GM23338 (cell line): ENCODE measurements around the gene CORO7. TPM values are rescaled to one million over a fixed set of nuclear protein-coding genes. Genes with fewer than 3 reads are reported as not detected.

Experiments used
- ATAC-seq: fragments of 200-7000 bp; cut with Tn5 transposase; 3 replicates; pipeline ENCODE4 v1.9.1; 2020
- DNase-seq: peaks from one replicate; pipeline ENCODE4 v3.0.0-alpha.2; 2015; ENCODE audit warnings: low spot score
- H2AFZ ChIP-seq: fragments of 200-600 bp; sonication (generic); 2 replicates; pipeline ENCODE4 v1.8.0; 2016; ENCODE audit warnings: antibody characterized with exemption, mild to moderate bottlenecking, moderate library complexity
- H3F3A ChIP-seq: fragments of 200-600 bp; sonication (generic); replicated peaks from 2 replicates; pipeline ENCODE4 v1.8.0; 2017; ENCODE audit warnings: antibody characterized with exemption, mixed run types, low read depth
- H3K27ac ChIP-seq: fragments of 200-600 bp; sonication (generic); 2 replicates; pipeline ENCODE4 v1.6.1; 2016; ENCODE audit warnings: low read depth
- H3K27me3 ChIP-seq: fragments of 200-600 bp; sonication (generic); 2 replicates; pipeline ENCODE4 v1.8.0; 2016; ENCODE audit warnings: mild to moderate bottlenecking, mixed run types, moderate library complexity; ENCODE audit not compliant: insufficient read depth
- H3K36me3 ChIP-seq: fragments of 200-600 bp; sonication (generic); 2 replicates; pipeline ENCODE4 v1.8.0; 2016; ENCODE audit warnings: mild to moderate bottlenecking; ENCODE audit not compliant: insufficient read depth
- H3K4me1 ChIP-seq: fragments of 200-600 bp; sonication (generic); 2 replicates; pipeline ENCODE4 v1.8.0; 2016; ENCODE audit warnings: mild to moderate bottlenecking, moderate library complexity; ENCODE audit not compliant: insufficient read depth
- H3K4me2 ChIP-seq: fragments of 200-600 bp; sonication (generic); 2 replicates; pipeline ENCODE4 v1.7.1; 2017; ENCODE audit warnings: mixed run types
- H3K4me3 ChIP-seq: fragments of 200-600 bp; sonication (generic); 2 replicates; pipeline ENCODE4 v1.6.1; 2016; ENCODE audit warnings: mixed run types
- H3K79me2 ChIP-seq: fragments of 200-600 bp; sonication (generic); replicated peaks from 2 replicates; pipeline ENCODE4 v1.8.0; 2017; ENCODE audit warnings: mild to moderate bottlenecking; ENCODE audit not compliant: insufficient read depth
- H3K9me2 ChIP-seq: fragments of 200-600 bp; sonication (generic); 2 replicates; pipeline ENCODE4 v1.8.0; 2017; ENCODE audit not compliant: insufficient read depth
- H4K20me1 ChIP-seq: fragments of 200-600 bp; sonication (generic); replicated peaks from 2 replicates; pipeline ENCODE4 v1.8.0; 2017; ENCODE audit warnings: mild to moderate bottlenecking; ENCODE audit not compliant: insufficient read depth
- H3K27ac Mint-ChIP-seq: 2 replicates; pipeline ENCODE4 v1.8.0; 2020; ENCODE audit warnings: inconsistent platforms, mild to moderate bottlenecking, moderate library complexity, mixed read lengths
- H3K27me3 Mint-ChIP-seq: 3 replicates; pipeline ENCODE4 v1.8.0; 2022; ENCODE audit warnings: low read depth, mild to moderate bottlenecking, moderate library complexity, mixed read lengths, inconsistent platforms; ENCODE audit not compliant: insufficient read depth, poor library complexity
- H3K36me3 Mint-ChIP-seq: 3 replicates; pipeline ENCODE4 v1.8.0; 2021; ENCODE audit warnings: low read depth, mild to moderate bottlenecking, inconsistent platforms, moderate library complexity, mixed read lengths
- H3K4me1 Mint-ChIP-seq: 3 replicates; pipeline ENCODE4 v1.8.0; 2020; ENCODE audit warnings: mild to moderate bottlenecking, inconsistent platforms, mixed read lengths
- H3K4me3 Mint-ChIP-seq: 3 replicates; pipeline ENCODE4 v1.8.0; 2021; ENCODE audit warnings: moderate library complexity, mild to moderate bottlenecking, inconsistent platforms, mixed read lengths
- H3K9me3 Mint-ChIP-seq: 3 replicates; pipeline ENCODE4 v1.8.0; 2020; ENCODE audit warnings: moderate library complexity, mild to moderate bottlenecking, inconsistent platforms, mixed read lengths
- CREB1 ChIP-seq: fragments of 250-450 bp; sonication (Bioruptor Pico); IDR thresholded peaks from 2 replicates; pipeline ENCODE4 v1.5.0; 2020; ENCODE audit warnings: low read depth, mild to moderate bottlenecking, moderate library complexity
- ETS1 ChIP-seq: IDR thresholded peaks from 2 replicates; pipeline ENCODE4 v1.6.1; 2016; ENCODE audit warnings: antibody characterized with exemption
- EZH2 ChIP-seq: fragments of 200-600 bp; sonication (generic); IDR thresholded peaks from one replicate; pipeline ENCODE4 v1.8.0; 2017; ENCODE audit warnings: antibody characterized with exemption, mild to moderate bottlenecking, low read depth; ENCODE audit not compliant: unreplicated experiment
- JUNB ChIP-seq: IDR thresholded peaks from one replicate; pipeline ENCODE4 v1.6.1; 2016; ENCODE audit warnings: antibody characterized with exemption; ENCODE audit not compliant: unreplicated experiment
- NANOG ChIP-seq: IDR thresholded peaks from 2 replicates; pipeline ENCODE4 v1.6.1; 2016; ENCODE audit warnings: antibody characterized with exemption, borderline replicate concordance
- POLR2AphosphoS5 ChIP-seq: IDR thresholded peaks from 2 replicates; pipeline ENCODE4 v1.6.1; 2016; ENCODE audit warnings: antibody characterized with exemption, low read depth
- STAT1 ChIP-seq: IDR thresholded peaks from one replicate; pipeline ENCODE4 v1.6.1; 2016; ENCODE audit warnings: antibody characterized with exemption; ENCODE audit not compliant: unreplicated experiment
- ZNF114 ChIP-seq: fragments of 250-450 bp; sonication (Bioruptor Pico); IDR thresholded peaks from 2 replicates; pipeline ENCODE4 v1.5.0; 2020; ENCODE audit warnings: mild to moderate bottlenecking, moderate library complexity
- ZNF331 ChIP-seq: fragments of 250-450 bp; sonication (Bioruptor Pico); IDR thresholded peaks from 2 replicates; pipeline ENCODE4 v1.5.0; 2020; ENCODE audit warnings: low read depth, mild to moderate bottlenecking, moderate library complexity
- polyA plus RNA-seq: library from polyadenylated mRNA; unstranded; fragments of >200 nt; fragmentation: Nextera tagmentation; extraction: Ambion mirVana; gene quantifications from 2 replicates; pipeline ENCODE4 v1.2.1, GENCODE V29; 2016
- total RNA-seq: library from RNA; depleted of rRNA; stranded (reverse); fragments of >200 nt; shearing (Covaris generic); gene quantifications from 2 replicates; pipeline ENCODE4 v1.2.3, GENCODE V29; 2014
- TF ChIP-seq, protein P1 (sequence below), 2 experiments: fragments of 200-600 bp in 1 of 2; sonication (generic) in 1 of 2; conservative IDR thresholded peaks; 2 replicates each; pipeline versions ENCODE4 v1.5.1 to v1.6.1; 2016 to 2017; ENCODE audit warnings: antibody characterized with exemption in 2 of 2, low read depth in 2 of 2, mild to moderate bottlenecking in 2 of 2, moderate library complexity in 1 of 2
- TF ChIP-seq, protein P2 (sequence below): IDR thresholded peaks from one replicate; pipeline ENCODE4 v1.6.1; 2018; ENCODE audit warnings: antibody characterized with exemption; ENCODE audit not compliant: unreplicated experiment

The CORO7 gene
- total and polyA plus RNA-seq, 2 experiments from 2014 or later = 14.2 to 46.4 TPM

- no peak overlapping the region for H2AFZ ChIP-seq
- Mint-ChIP-seq H3K4me1 (peaks cover 45% of the 10 kb centered on the region), H3K27me3 (peaks cover 21% of the 10 kb centered on the region), H3K36me3 (no peaks in the 10 kb centered on the region; the same call in 2 of the 3 replicates), H3K4me3 (peak overlapping the region; percentile 49; the same call in 2 of the 3 replicates), H3K27ac (peak overlapping the region; percentile 96), H3K9me3 (no peaks in the 10 kb centered on the region)
- peak overlapping the region; percentile 100 for H3K27ac ChIP-seq
- H3K27me3 ChIP-seq = no peaks in the 10 kb centered on the region
- peaks cover 34% of the 10 kb centered on the region for H3F3A ChIP-seq
- H3K4me3 ChIP-seq = peak overlapping the region; percentile 45
- H3K36me3 ChIP-seq = no peaks in the 10 kb centered on the region
- peak overlapping the region; percentile 78 for H3K4me2 ChIP-seq
- TF ChIP-seq ETS1 (peak; percentile 28; the same call in 1 of the 2 replicates), STAT1 (no peak)
- ATAC-seq = peak; percentile 48
- peak; percentile 82 for DNase-seq
- no peaks in the 10 kb centered on the region for H4K20me1 ChIP-seq
- no peaks in the 10 kb centered on the region for H3K79me2 ChIP-seq
- no peaks in the 10 kb centered on the region for H3K9me2 ChIP-seq
- peaks cover 43% of the 10 kb centered on the region for H3K4me1 ChIP-seq
Measured at GRCh38 chr16:4391631-4392381, 24.6 kb downstream of the CORO7 start.

- peak; percentile 74 for DNase-seq
- Mint-ChIP-seq H3K9me3 (no peaks in the 10 kb centered on the region), H3K27ac (peak overlapping the region; percentile 83), H3K36me3 (no peaks in the 10 kb centered on the region; the same call in 2 of the 3 replicates), H3K4me3 (peak overlapping the region; percentile 6; the same call in 1 of the 3 replicates), H3K27me3 (peaks cover 21% of the 10 kb centered on the region), H3K4me1 (peaks cover 45% of the 10 kb centered on the region)
- no peak overlapping the region for H2AFZ ChIP-seq
- no peak overlapping the region for H3K4me3 ChIP-seq
- H3K4me2 ChIP-seq = no peak overlapping the region
- peaks cover 43% of the 10 kb centered on the region for H3K4me1 ChIP-seq
- peak; percentile 10 for ATAC-seq
- peaks cover 34% of the 10 kb centered on the region for H3F3A ChIP-seq
- H3K36me3 ChIP-seq = no peaks in the 10 kb centered on the region
- H4K20me1 ChIP-seq = no peaks in the 10 kb centered on the region
- H3K79me2 ChIP-seq = no peaks in the 10 kb centered on the region
- no peaks in the 10 kb centered on the region for H3K9me2 ChIP-seq
- no peaks in the 10 kb centered on the region for H3K27me3 ChIP-seq
- peak overlapping the region; percentile 100; the same call in 1 of the 2 replicates for H3K27ac ChIP-seq
- TF ChIP-seq, protein P1, sequence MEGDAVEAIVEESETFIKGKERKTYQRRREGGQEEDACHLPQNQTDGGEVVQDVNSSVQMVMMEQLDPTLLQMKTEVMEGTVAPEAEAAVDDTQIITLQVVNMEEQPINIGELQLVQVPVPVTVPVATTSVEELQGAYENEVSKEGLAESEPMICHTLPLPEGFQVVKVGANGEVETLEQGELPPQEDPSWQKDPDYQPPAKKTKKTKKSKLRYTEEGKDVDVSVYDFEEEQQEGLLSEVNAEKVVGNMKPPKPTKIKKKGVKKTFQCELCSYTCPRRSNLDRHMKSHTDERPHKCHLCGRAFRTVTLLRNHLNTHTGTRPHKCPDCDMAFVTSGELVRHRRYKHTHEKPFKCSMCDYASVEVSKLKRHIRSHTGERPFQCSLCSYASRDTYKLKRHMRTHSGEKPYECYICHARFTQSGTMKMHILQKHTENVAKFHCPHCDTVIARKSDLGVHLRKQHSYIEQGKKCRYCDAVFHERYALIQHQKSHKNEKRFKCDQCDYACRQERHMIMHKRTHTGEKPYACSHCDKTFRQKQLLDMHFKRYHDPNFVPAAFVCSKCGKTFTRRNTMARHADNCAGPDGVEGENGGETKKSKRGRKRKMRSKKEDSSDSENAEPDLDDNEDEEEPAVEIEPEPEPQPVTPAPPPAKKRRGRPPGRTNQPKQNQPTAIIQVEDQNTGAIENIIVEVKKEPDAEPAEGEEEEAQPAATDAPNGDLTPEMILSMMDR (conservative IDR thresholded peaks at IDR 0.05; ENCODE audit: low read depth in 2 of 2) = peak; percentile 34 to 67; a peak in 3 of 4 replicates
- no peak for TF ChIP-seq CREB1
- TF ChIP-seq ZNF114 (CRISPR knock-in tag) = no peak
- no peak for TF ChIP-seq ZNF331 (CRISPR knock-in tag)
- TF ChIP-seq NANOG = 0 out of 2 replicates have a peak, but pooled peaks have one; percentile 22
- TF ChIP-seq STAT1 = no peak
- TF ChIP-seq POLR2AphosphoS5 = no peak
- no peak for TF ChIP-seq ETS1
- no peak for TF ChIP-seq EZH2
- no peak for TF ChIP-seq JUNB
- TF ChIP-seq, protein P2, sequence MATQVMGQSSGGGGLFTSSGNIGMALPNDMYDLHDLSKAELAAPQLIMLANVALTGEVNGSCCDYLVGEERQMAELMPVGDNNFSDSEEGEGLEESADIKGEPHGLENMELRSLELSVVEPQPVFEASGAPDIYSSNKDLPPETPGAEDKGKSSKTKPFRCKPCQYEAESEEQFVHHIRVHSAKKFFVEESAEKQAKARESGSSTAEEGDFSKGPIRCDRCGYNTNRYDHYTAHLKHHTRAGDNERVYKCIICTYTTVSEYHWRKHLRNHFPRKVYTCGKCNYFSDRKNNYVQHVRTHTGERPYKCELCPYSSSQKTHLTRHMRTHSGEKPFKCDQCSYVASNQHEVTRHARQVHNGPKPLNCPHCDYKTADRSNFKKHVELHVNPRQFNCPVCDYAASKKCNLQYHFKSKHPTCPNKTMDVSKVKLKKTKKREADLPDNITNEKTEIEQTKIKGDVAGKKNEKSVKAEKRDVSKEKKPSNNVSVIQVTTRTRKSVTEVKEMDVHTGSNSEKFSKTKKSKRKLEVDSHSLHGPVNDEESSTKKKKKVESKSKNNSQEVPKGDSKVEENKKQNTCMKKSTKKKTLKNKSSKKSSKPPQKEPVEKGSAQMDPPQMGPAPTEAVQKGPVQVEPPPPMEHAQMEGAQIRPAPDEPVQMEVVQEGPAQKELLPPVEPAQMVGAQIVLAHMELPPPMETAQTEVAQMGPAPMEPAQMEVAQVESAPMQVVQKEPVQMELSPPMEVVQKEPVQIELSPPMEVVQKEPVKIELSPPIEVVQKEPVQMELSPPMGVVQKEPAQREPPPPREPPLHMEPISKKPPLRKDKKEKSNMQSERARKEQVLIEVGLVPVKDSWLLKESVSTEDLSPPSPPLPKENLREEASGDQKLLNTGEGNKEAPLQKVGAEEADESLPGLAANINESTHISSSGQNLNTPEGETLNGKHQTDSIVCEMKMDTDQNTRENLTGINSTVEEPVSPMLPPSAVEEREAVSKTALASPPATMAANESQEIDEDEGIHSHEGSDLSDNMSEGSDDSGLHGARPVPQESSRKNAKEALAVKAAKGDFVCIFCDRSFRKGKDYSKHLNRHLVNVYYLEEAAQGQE = no peak
Measured at GRCh38 chr16:4390266-4391260, 25.8 kb downstream of the CORO7 start.
